ENCODE measurements around the gene CENPW.

DNA sequence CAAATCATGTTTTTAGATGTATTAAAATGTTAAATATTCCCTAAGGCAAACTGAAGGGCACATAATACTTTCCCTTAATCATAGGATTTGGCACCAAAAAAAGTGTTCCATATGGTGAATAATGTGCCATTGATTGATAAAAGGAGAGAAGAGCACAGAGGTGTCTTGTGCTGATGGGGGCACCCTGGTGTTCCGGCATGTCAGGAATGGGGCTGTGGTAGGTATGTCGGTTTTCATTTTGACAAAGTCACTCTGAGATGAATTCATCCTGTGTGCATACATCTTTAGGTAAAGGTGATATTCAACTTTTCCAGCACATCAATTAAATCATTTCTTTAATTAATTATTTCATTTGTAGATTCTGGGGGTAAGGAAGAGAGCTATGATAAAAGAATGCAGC, 36.8 kb downstream of the CENPW start:
- TF ChIP-seq, protein P1, sequence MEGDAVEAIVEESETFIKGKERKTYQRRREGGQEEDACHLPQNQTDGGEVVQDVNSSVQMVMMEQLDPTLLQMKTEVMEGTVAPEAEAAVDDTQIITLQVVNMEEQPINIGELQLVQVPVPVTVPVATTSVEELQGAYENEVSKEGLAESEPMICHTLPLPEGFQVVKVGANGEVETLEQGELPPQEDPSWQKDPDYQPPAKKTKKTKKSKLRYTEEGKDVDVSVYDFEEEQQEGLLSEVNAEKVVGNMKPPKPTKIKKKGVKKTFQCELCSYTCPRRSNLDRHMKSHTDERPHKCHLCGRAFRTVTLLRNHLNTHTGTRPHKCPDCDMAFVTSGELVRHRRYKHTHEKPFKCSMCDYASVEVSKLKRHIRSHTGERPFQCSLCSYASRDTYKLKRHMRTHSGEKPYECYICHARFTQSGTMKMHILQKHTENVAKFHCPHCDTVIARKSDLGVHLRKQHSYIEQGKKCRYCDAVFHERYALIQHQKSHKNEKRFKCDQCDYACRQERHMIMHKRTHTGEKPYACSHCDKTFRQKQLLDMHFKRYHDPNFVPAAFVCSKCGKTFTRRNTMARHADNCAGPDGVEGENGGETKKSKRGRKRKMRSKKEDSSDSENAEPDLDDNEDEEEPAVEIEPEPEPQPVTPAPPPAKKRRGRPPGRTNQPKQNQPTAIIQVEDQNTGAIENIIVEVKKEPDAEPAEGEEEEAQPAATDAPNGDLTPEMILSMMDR (IDR thresholded peaks at IDR 0.05) = no peak
- no peak for TF ChIP-seq POLR2A (IDR thresholded peaks at IDR 0.05)
- no peak for TF ChIP-seq POLR2AphosphoS5 (IDR thresholded peaks at IDR 0.05)
- TF ChIP-seq EP300 (IDR thresholded peaks at IDR 0.05; ENCODE audit: low read depth) = no peak

Measured in transverse colon (tissue), 4 donors.